CD14-positive monocyte (primary cell): ENCODE data around the gene ABHD16A. TPM values are rescaled to one million over a fixed set of nuclear protein-coding genes. Genes with fewer than 3 reads are reported as not detected.

Experiments used
- DNase-seq, 3 donors: peaks; one replicate each; pipeline ENCODE4 v3.0.0-alpha.2; 2011 to 2022
- H2AFZ ChIP-seq: 2 replicates; pipeline ENCODE4 v1.6.0; 2012; ENCODE audit warnings: mild to moderate bottlenecking, low read depth, low read length, inconsistent platforms; ENCODE audit not compliant: insufficient read depth, poor library complexity, severe bottlenecking
- H3K27ac ChIP-seq, 2 donors: 1 replicate in 1 of 2; 2 replicates in 1 of 2; pipeline ENCODE4 v1.5.1; 2012 to 2013; ENCODE audit warnings: low read length in 2 of 2, control low read depth in 1 of 2, inconsistent platforms in 1 of 2, low read depth in 1 of 2, mild to moderate bottlenecking in 1 of 2
- H3K27me3 ChIP-seq, 2 donors: one replicate each; pipeline versions ENCODE4 v1.6.0 to v1.6.1; 2011 to 2013; ENCODE audit warnings: low read length in 2 of 2; ENCODE audit not compliant: control insufficient read depth in 2 of 2, insufficient read depth in 2 of 2
- H3K36me3 ChIP-seq, 2 donors: replicated peaks in 1 of 2; 1 replicate in 1 of 2; 2 replicates in 1 of 2; pipeline versions ENCODE4 v1.5.1 to v1.6.1; 2012 to 2013; ENCODE audit warnings: low read length in 2 of 2, control low read depth in 1 of 2, inconsistent platforms in 1 of 2, mild to moderate bottlenecking in 1 of 2; ENCODE audit not compliant: insufficient read depth in 2 of 2, control insufficient read depth in 1 of 2
- H3K4me1 ChIP-seq, 2 donors: 1 replicate in 1 of 2; 2 replicates in 1 of 2; pipeline versions ENCODE4 v1.5.1 to v1.6.1; 2012 to 2013; ENCODE audit warnings: low read length in 2 of 2, control low read depth in 1 of 2, inconsistent platforms in 1 of 2, mild to moderate bottlenecking in 1 of 2, moderate library complexity in 1 of 2; ENCODE audit not compliant: insufficient read depth in 2 of 2, control insufficient read depth in 1 of 2
- H3K4me2 ChIP-seq: replicated peaks from 2 replicates; pipeline ENCODE3; 2012; ENCODE audit warnings: low read length, moderate library complexity, mild to moderate bottlenecking; ENCODE audit not compliant: poor library complexity, severe bottlenecking; ENCODE audit errors: extremely low read depth
- H3K4me3 ChIP-seq, 3 experiments: fragments of 200-600 bp in 1 of 3; sonication (generic) in 1 of 3; replicated peaks in 1 of 3; 1 replicate in 2 of 3; 2 replicates in 1 of 3; pipeline ENCODE4 v1.5.1; 2011 to 2013; ENCODE audit warnings: low read length in 3 of 3, mild to moderate bottlenecking in 3 of 3, control low read depth in 2 of 3, low read depth in 2 of 3, inconsistent platforms in 1 of 3, moderate library complexity in 1 of 3
- H3K79me2 ChIP-seq: 2 replicates; pipeline ENCODE4 v1.6.0; 2012; ENCODE audit warnings: mild to moderate bottlenecking, control low read depth, inconsistent platforms, low read length, moderate library complexity; ENCODE audit not compliant: insufficient read depth
- H3K9ac ChIP-seq: 2 replicates; pipeline ENCODE4 v1.6.0; 2017; ENCODE audit warnings: low read length, mild to moderate bottlenecking; ENCODE audit not compliant: insufficient read depth, poor library complexity, severe bottlenecking
- H3K9me3 ChIP-seq, 2 donors: replicated peaks in 1 of 2; 1 replicate in 1 of 2; 2 replicates in 1 of 2; pipeline versions ENCODE4 v1.5.1 to v1.6.1; 2012 to 2013; ENCODE audit warnings: low read length in 2 of 2, control low read depth in 1 of 2; ENCODE audit not compliant: control insufficient read depth in 1 of 2, insufficient read depth in 1 of 2
- H4K20me1 ChIP-seq: 2 replicates; pipeline ENCODE4 v1.6.0; 2012; ENCODE audit warnings: mild to moderate bottlenecking, low read length, control low read depth, moderate library complexity; ENCODE audit not compliant: insufficient read depth
- H3K27ac Mint-ChIP-seq, 7 donors: one replicate each; pipeline ENCODE4 v1.8.0; 2020; ENCODE audit warnings: mild to moderate bottlenecking in 7 of 7, mixed read lengths in 7 of 7, moderate library complexity in 6 of 7, inconsistent platforms in 2 of 7
- H3K27me3 Mint-ChIP-seq, 3 donors: one replicate each; pipeline ENCODE4 v1.8.0; 2021 to 2022; ENCODE audit warnings: low read depth in 3 of 3, mild to moderate bottlenecking in 3 of 3, mixed read lengths in 3 of 3, moderate library complexity in 3 of 3, inconsistent platforms in 1 of 3
- H3K36me3 Mint-ChIP-seq, 2 donors: one replicate each; pipeline ENCODE4 v1.8.0; 2020; ENCODE audit warnings: mixed read lengths in 2 of 2, inconsistent platforms in 1 of 2, mild to moderate bottlenecking in 1 of 2
- H3K4me1 Mint-ChIP-seq: one replicate; pipeline ENCODE4 v1.8.0; 2020; ENCODE audit warnings: mild to moderate bottlenecking, mixed read lengths
- H3K4me3 Mint-ChIP-seq, 2 donors: one replicate each; pipeline ENCODE4 v1.8.0; 2020; ENCODE audit warnings: mild to moderate bottlenecking in 2 of 2, mixed read lengths in 2 of 2, moderate library complexity in 1 of 2
- H3K9me3 Mint-ChIP-seq, 7 donors: one replicate each; pipeline ENCODE4 v1.8.0; 2020 to 2022; ENCODE audit warnings: mixed read lengths in 7 of 7, mild to moderate bottlenecking in 6 of 7, moderate library complexity in 6 of 7, inconsistent platforms in 2 of 7
- WGBS: methylation state at CpG from one replicate; pipeline ENCODE4 v1.1.5; 2013; ENCODE audit warnings: missing lambda C conversion rate; ENCODE audit not compliant: insufficient coverage; 5-methylcytosine and 5-hydroxymethylcytosine counted together
- intact Hi-C, 2 donors: fragments of 100-400 bp; cut with micrococcal nuclease; formaldehyde crosslinking; loops; one replicate each; pipeline versions ENCODE4 v1.15.0 to v1.15.1; 2023
- polyA plus RNA-seq, 3 donors: library from polyadenylated mRNA; depleted of rRNA in 1 of 3; unstranded in 2 of 3; stranded (reverse) in 1 of 3; fragments of 300-500 nt in 2 of 3; fragments of >200 nt in 1 of 3; fragmentation: Illumina TruSeq in 2 of 3; gene quantifications; 1 replicate in 2 of 3; 2 replicates in 1 of 3; pipeline ENCODE4 v1.2.3, GENCODE V29; 2012 to 2021
- TF ChIP-seq, protein P1 (sequence below): fragments of 200-600 bp; IDR thresholded peaks from one replicate; pipeline ENCODE4 v1.8.0; 2022; ENCODE audit warnings: antibody characterized with exemption, mild to moderate bottlenecking

Gene ABHD16A
- polyA plus RNA-seq, 3 donors, result 53.0 to 122 (median 56.0) TPM

DNA sequence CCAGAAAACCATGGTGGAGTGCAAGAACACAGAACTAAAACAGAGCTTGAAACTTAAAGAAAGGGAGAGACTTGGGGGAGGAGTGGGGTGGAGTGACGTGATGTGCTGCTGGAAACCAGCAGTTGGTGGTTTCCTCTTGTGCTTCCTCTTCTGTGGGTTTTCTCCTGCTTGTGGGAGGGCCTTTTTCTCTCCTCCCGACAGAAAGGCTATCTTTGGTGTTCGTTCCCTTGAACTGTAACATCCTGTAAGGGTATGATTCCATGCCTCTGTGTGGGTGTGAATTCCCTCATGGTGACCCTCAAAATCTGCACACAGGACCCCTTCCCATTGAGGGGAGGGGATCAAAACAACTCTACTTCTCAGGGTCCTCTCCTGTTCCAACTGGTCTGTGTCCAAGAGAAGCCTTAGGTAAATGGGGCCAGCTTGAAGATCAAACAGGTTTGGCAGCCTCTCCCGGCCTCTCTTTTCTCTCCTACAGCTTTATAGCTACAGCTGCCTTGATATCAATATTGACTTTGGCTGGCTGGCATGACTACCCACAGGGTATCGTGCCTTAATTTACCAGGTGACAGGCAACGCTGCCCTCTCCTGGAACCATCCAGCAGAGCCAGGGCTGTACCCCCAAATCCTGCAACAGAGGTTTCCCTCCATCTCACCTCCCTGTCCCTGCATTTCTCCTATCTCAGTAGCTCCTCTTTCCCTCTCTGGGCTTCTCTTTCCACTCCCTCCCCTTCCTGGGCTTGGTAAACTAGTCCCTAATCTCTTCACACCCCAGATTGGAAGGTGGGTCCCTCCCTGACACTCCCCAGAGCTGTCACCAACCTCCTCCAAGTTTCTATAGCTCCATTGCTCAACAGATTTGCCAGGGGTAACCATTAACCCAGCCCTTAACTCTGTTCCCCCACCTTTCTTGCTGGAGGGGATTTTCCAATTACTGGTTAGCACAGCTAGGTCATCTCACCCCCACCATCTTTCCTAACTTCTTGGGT lies 35.2 kb upstream of the ABHD16A start:
- peak overlapping the region; percentile 89 for H3K9ac ChIP-seq
- peak overlapping the region; percentile 94 for H3K4me2 ChIP-seq
- WGBS, result 0% methylated on average over 4 of the region's 6 CpGs
- intact Hi-C loops, result loop anchor here in 1 of 2 donors (2.0 to 10.0 kb wide), 4 partner anchors 31 to 193 kb away; partner anchors contain the start of genes ATP6V1G2, CSNK2B, DDX39B and LY6G5B
- H3K27ac ChIP-seq, result peak overlapping the region; percentile 91 to 99
- H3K36me3 Mint-ChIP-seq, result peaks cover 16 to 26% of the 10 kb centered on the region in 2 donors
- peaks cover 17% of the 10 kb centered on the region for H4K20me1 ChIP-seq
- H2AFZ ChIP-seq, result peak overlapping the region; percentile 16
- H3K9me3 ChIP-seq, result no peaks in the 10 kb centered on the region
- H3K27me3 ChIP-seq, result no peaks in the 10 kb centered on the region
- peaks cover 10 to 20% of the 10 kb centered on the region in 2 donors for H3K36me3 ChIP-seq
- peak overlapping the region; percentile 95 to 100 (median 99) for H3K27ac Mint-ChIP-seq
- peaks cover 60% of the 10 kb centered on the region for H3K79me2 ChIP-seq
- peak overlapping the region; percentile 99 to 100 for H3K4me3 Mint-ChIP-seq
- H3K9me3 Mint-ChIP-seq, result peaks cover 0 to 2% (median 0%) of the 10 kb centered on the region in 7 donors
- H3K27me3 Mint-ChIP-seq, result peaks cover 0 to 5% (median 2%) of the 10 kb centered on the region in 3 donors
- H3K4me1 ChIP-seq, result peaks cover 57 to 67% of the 10 kb centered on the region in 2 donors
- H3K4me3 ChIP-seq, result peak overlapping the region; percentile 1 to 100 (median 96)
- peaks cover 60% of the 10 kb centered on the region for H3K4me1 Mint-ChIP-seq
- TF ChIP-seq, protein P1, sequence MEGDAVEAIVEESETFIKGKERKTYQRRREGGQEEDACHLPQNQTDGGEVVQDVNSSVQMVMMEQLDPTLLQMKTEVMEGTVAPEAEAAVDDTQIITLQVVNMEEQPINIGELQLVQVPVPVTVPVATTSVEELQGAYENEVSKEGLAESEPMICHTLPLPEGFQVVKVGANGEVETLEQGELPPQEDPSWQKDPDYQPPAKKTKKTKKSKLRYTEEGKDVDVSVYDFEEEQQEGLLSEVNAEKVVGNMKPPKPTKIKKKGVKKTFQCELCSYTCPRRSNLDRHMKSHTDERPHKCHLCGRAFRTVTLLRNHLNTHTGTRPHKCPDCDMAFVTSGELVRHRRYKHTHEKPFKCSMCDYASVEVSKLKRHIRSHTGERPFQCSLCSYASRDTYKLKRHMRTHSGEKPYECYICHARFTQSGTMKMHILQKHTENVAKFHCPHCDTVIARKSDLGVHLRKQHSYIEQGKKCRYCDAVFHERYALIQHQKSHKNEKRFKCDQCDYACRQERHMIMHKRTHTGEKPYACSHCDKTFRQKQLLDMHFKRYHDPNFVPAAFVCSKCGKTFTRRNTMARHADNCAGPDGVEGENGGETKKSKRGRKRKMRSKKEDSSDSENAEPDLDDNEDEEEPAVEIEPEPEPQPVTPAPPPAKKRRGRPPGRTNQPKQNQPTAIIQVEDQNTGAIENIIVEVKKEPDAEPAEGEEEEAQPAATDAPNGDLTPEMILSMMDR, result no peak
- DNase-seq, result peak; percentile 88 to 94 (median 90)

DNA sequence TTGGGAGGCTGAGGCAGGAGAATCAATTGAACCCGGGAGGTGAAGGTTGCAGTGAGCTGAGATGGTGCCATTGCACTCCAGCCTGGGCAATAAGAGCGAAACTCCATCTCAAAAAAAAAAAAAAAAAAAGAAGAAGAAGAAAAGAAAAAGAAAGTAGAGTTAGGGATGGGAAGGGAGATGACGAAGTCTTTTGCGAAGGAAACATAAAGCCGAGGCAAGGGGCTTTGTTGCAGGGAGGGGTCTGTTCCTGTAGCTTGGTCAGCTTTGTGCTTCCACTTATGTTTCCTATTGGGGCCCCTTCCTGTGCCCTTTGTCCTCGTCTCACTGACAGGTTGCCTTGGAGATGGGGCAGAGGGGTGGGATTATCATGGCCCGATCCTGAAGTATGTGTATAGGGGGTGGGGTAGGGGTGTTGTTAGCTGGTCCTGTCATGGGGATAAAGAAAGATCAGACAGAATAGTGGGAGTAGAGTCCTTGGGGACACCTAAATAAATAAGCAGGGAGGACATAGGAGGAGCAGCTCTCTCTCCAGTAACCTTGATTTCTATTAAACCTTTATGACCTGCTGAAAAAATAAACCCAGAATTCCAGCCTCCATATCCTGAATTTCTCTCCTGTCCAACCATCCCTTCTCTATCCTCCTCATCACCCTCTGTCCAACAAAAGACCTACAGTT lies 34.3 kb upstream of the ABHD16A start:
- peak; percentile 34 to 57 (median 42) for DNase-seq
- peaks cover 63% of the 10 kb centered on the region for H3K4me1 Mint-ChIP-seq
- Histone ChIP-seq H3K79me2 (peaks cover 68% of the 10 kb centered on the region), H3K27ac (peak overlapping the region; percentile 91 to 99), H3K4me3 (peak overlapping the region; percentile 74 to 100 (median 96)), H3K36me3 (peaks cover 18 to 21% of the 10 kb centered on the region in 2 donors), H3K4me1 (peaks cover 62 to 75% of the 10 kb centered on the region in 2 donors), H3K9ac (peak overlapping the region; percentile 89), H4K20me1 (peaks cover 24% of the 10 kb centered on the region), H3K4me2 (peak overlapping the region; percentile 94), H2AFZ (peak overlapping the region; percentile 16), H3K9me3 (no peaks in the 10 kb centered on the region), H3K27me3 (no peaks in the 10 kb centered on the region)
- peak overlapping the region; percentile 95 to 100 (median 99) for H3K27ac Mint-ChIP-seq
- intact Hi-C loops, result loop anchor here in 1 of 2 donors (5.0 to 10.0 kb wide), 3 partner anchors 57 to 193 kb away; partner anchors contain the start of genes ATP6V1G2, CSNK2B, DDX39B and LY6G5B
- peaks cover 0 to 2% (median 0%) of the 10 kb centered on the region in 7 donors for H3K9me3 Mint-ChIP-seq
- 0% methylated on average over 6 of the region's 7 CpGs for WGBS
- peak overlapping the region; percentile 99 to 100 for H3K4me3 Mint-ChIP-seq
- peaks cover 24% of the 10 kb centered on the region in 2 donors for H3K36me3 Mint-ChIP-seq
- TF ChIP-seq, protein P1, result no peak
- peaks cover 0 to 5% (median 2%) of the 10 kb centered on the region in 3 donors for H3K27me3 Mint-ChIP-seq
